Panc1 (cell line): Measurements from ENCODE around the gene ZNF726.
"Not testable (repeated sequence)": the region's sequence is repeated elsewhere in the genome, so short reads cannot be mapped to it uniquely, and the experiment has no call there.

Experiments
- POLR2AphosphoS5 ChIP-seq: IDR thresholded peaks from 2 replicates; pipeline ENCODE4 v1.6.1; 2012; ENCODE audit warnings: mild to moderate bottlenecking, low read depth, low read length, moderate library complexity
- SIN3A ChIP-seq: IDR thresholded peaks from 2 replicates; pipeline ENCODE4 v1.6.1; 2012; ENCODE audit warnings: low read depth, mild to moderate bottlenecking, low read length, moderate library complexity, borderline replicate concordance; ENCODE audit not compliant: insufficient read depth
- TF ChIP-seq, protein P1 (sequence below): fragments of 450-650 bp; IDR thresholded peaks from 2 replicates; pipeline ENCODE4 v1.5.1; 2017; ENCODE audit warnings: mild to moderate bottlenecking
- TF ChIP-seq, protein P2 (sequence below), 2 experiments: IDR thresholded peaks; 2 replicates each; pipeline ENCODE4 v1.6.1; 2011 to 2012; ENCODE audit warnings: low read depth in 2 of 2, control low read depth in 1 of 2, low read length in 1 of 2, mild to moderate bottlenecking in 1 of 2, moderate library complexity in 1 of 2; ENCODE audit not compliant: insufficient read depth in 1 of 2

DNA sequence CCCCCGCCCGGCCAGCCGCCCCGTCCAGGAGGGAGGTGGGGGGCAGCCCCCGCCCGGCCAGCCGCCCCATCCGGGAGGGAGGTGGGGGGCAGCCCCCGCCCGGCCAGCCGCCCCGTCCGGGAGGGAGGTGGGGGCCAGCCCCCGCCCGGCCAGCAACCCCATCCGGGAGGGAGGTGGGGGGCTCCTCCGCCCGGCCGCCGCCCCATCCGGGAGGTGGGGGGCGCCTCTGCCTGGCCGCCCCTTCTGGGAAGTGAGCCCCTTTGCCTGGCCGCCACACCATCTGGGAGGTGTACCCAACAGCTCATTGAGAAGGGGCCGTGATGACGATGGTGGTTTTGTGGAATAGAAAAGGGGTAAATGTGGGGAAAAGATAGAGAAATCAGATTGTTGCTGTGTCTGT lies 49.6 kb downstream of the ZNF726 start:
- TF ChIP-seq, protein P1, sequence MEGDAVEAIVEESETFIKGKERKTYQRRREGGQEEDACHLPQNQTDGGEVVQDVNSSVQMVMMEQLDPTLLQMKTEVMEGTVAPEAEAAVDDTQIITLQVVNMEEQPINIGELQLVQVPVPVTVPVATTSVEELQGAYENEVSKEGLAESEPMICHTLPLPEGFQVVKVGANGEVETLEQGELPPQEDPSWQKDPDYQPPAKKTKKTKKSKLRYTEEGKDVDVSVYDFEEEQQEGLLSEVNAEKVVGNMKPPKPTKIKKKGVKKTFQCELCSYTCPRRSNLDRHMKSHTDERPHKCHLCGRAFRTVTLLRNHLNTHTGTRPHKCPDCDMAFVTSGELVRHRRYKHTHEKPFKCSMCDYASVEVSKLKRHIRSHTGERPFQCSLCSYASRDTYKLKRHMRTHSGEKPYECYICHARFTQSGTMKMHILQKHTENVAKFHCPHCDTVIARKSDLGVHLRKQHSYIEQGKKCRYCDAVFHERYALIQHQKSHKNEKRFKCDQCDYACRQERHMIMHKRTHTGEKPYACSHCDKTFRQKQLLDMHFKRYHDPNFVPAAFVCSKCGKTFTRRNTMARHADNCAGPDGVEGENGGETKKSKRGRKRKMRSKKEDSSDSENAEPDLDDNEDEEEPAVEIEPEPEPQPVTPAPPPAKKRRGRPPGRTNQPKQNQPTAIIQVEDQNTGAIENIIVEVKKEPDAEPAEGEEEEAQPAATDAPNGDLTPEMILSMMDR = not testable (repeated sequence)
- not testable (repeated sequence) for TF ChIP-seq SIN3A, POLR2AphosphoS5
- TF ChIP-seq, protein P2, sequence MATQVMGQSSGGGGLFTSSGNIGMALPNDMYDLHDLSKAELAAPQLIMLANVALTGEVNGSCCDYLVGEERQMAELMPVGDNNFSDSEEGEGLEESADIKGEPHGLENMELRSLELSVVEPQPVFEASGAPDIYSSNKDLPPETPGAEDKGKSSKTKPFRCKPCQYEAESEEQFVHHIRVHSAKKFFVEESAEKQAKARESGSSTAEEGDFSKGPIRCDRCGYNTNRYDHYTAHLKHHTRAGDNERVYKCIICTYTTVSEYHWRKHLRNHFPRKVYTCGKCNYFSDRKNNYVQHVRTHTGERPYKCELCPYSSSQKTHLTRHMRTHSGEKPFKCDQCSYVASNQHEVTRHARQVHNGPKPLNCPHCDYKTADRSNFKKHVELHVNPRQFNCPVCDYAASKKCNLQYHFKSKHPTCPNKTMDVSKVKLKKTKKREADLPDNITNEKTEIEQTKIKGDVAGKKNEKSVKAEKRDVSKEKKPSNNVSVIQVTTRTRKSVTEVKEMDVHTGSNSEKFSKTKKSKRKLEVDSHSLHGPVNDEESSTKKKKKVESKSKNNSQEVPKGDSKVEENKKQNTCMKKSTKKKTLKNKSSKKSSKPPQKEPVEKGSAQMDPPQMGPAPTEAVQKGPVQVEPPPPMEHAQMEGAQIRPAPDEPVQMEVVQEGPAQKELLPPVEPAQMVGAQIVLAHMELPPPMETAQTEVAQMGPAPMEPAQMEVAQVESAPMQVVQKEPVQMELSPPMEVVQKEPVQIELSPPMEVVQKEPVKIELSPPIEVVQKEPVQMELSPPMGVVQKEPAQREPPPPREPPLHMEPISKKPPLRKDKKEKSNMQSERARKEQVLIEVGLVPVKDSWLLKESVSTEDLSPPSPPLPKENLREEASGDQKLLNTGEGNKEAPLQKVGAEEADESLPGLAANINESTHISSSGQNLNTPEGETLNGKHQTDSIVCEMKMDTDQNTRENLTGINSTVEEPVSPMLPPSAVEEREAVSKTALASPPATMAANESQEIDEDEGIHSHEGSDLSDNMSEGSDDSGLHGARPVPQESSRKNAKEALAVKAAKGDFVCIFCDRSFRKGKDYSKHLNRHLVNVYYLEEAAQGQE (IDR thresholded peaks at IDR 0.05; ENCODE audit: insufficient read depth in 1 of 2, low read depth in 2 of 2, low read length in 1 of 2) = not testable (repeated sequence)
